Smooth muscle cell (in vitro differentiated cells): ENCODE data around the gene ZNF787. TPM values are rescaled to one million over a fixed set of nuclear protein-coding genes. Genes with fewer than 3 reads are reported as not detected.

Experiments used
- DNase-seq: peaks from one replicate; lab custom pipeline; 2025; ENCODE audit not compliant: unreplicated experiment; lab: John Stamatoyannopoulos, UW
- H2AFZ ChIP-seq: fragments of 200-600 bp; sonication (generic); 2 replicates; pipeline ENCODE4 v1.6.0; 2016; ENCODE audit warnings: antibody characterized with exemption, low read depth, mild to moderate bottlenecking
- H3F3A ChIP-seq: fragments of 200-600 bp; sonication (generic); 2 replicates; pipeline ENCODE4 v1.6.0; 2017; ENCODE audit warnings: antibody characterized with exemption, low read depth
- H3K27ac ChIP-seq: fragments of 200-600 bp; sonication (generic); 2 replicates; pipeline ENCODE4 v1.5.1; 2016; ENCODE audit warnings: low read depth, mild to moderate bottlenecking
- H3K27me3 ChIP-seq: fragments of 200-600 bp; sonication (generic); 2 replicates; pipeline ENCODE4 v1.6.1; 2016; ENCODE audit warnings: low read depth, mild to moderate bottlenecking
- H3K36me3 ChIP-seq: fragments of 200-600 bp; sonication (generic); 2 replicates; pipeline ENCODE4 v1.5.1; 2016; ENCODE audit warnings: low read depth
- H3K4me1 ChIP-seq: fragments of 200-600 bp; sonication (generic); 2 replicates; pipeline ENCODE4 v1.5.1; 2016; ENCODE audit warnings: low read depth
- H3K4me2 ChIP-seq: fragments of 200-600 bp; sonication (generic); 2 replicates; pipeline ENCODE4 v1.6.0; 2016; ENCODE audit warnings: mild to moderate bottlenecking
- H3K4me3 ChIP-seq: fragments of 200-600 bp; sonication (generic); 2 replicates; pipeline ENCODE4 v1.5.1; 2016; ENCODE audit warnings: mild to moderate bottlenecking
- H3K79me2 ChIP-seq: fragments of 200-600 bp; sonication (generic); 2 replicates; pipeline ENCODE4 v1.6.0; 2016; ENCODE audit warnings: low read depth, mild to moderate bottlenecking
- H3K9ac ChIP-seq: fragments of 200-600 bp; sonication (generic); 2 replicates; pipeline ENCODE4 v1.6.0; 2016; ENCODE audit warnings: low read depth
- H3K9me3 ChIP-seq: fragments of 200-600 bp; sonication (generic); replicated peaks from 2 replicates; pipeline ENCODE4 v1.5.1; 2016; ENCODE audit warnings: low read depth
- H4K20me1 ChIP-seq: fragments of 200-600 bp; sonication (generic); 2 replicates; pipeline ENCODE4 v1.6.0; 2016; ENCODE audit warnings: low read depth
- WGBS: methylation state at CpG from one replicate; pipeline ENCODE4 v1.1.7; 2016; ENCODE audit warnings: low lambda C conversion rate; 5-methylcytosine and 5-hydroxymethylcytosine counted together
- polyA plus RNA-seq: library from polyadenylated mRNA; unstranded; fragments of >200 nt; fragmentation: Nextera tagmentation; extraction: Ambion mirVana; gene quantifications from 2 replicates; pipeline ENCODE4 v1.2.1, GENCODE V29; 2016
- total RNA-seq: library from RNA; depleted of rRNA; stranded (reverse); fragments of >200 nt; gene quantifications from 2 replicates; pipeline ENCODE4 v1.2.3, GENCODE V29; 2014
- TF ChIP-seq, protein P1 (sequence below): fragments of 200-600 bp; sonication (generic); IDR thresholded peaks from 2 replicates; pipeline ENCODE4 v1.5.1; 2017; ENCODE audit warnings: borderline replicate concordance, mild to moderate bottlenecking, antibody characterized with exemption; ENCODE audit not compliant: insufficient read depth, poor library complexity, severe bottlenecking

The ZNF787 gene
- total and polyA plus RNA-seq, 2 experiments from 2014 or later = 10.0 to 20.3 TPM

- peak; percentile 7 for DNase-seq
- Histone ChIP-seq H3F3A (no peaks in the 10 kb centered on the region), H3K79me2 (peaks cover 97% of the 10 kb centered on the region), H2AFZ (no peak overlapping the region), H3K27ac (peak overlapping the region; percentile 13), H3K4me1 (peaks cover 21% of the 10 kb centered on the region), H3K36me3 (no peaks in the 10 kb centered on the region), H3K4me3 (no peak overlapping the region), H3K27me3 (no peaks in the 10 kb centered on the region), H3K9ac (no peak overlapping the region), H4K20me1 (peaks cover 100% of the 10 kb centered on the region), H3K4me2 (peak overlapping the region; percentile 33), H3K9me3 (no peaks in the 10 kb centered on the region)
- TF ChIP-seq, protein P1, sequence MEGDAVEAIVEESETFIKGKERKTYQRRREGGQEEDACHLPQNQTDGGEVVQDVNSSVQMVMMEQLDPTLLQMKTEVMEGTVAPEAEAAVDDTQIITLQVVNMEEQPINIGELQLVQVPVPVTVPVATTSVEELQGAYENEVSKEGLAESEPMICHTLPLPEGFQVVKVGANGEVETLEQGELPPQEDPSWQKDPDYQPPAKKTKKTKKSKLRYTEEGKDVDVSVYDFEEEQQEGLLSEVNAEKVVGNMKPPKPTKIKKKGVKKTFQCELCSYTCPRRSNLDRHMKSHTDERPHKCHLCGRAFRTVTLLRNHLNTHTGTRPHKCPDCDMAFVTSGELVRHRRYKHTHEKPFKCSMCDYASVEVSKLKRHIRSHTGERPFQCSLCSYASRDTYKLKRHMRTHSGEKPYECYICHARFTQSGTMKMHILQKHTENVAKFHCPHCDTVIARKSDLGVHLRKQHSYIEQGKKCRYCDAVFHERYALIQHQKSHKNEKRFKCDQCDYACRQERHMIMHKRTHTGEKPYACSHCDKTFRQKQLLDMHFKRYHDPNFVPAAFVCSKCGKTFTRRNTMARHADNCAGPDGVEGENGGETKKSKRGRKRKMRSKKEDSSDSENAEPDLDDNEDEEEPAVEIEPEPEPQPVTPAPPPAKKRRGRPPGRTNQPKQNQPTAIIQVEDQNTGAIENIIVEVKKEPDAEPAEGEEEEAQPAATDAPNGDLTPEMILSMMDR = no peak
- WGBS = 55% methylated on average over 12 of the region's 12 CpGs
Measured at GRCh38 chr19:56110515-56111448, 10.3 kb downstream of the ZNF787 start.

GRCh38 chr19:56109226-56109625 lies 11.9 kb downstream of the ZNF787 start:
- H3K79me2 ChIP-seq = peaks cover 95% of the 10 kb centered on the region
- no peaks in the 10 kb centered on the region for H3F3A ChIP-seq
- TF ChIP-seq, protein P1 = no peak
- H3K36me3 ChIP-seq = no peaks in the 10 kb centered on the region
- H4K20me1 ChIP-seq = peaks cover 100% of the 10 kb centered on the region
- H2AFZ ChIP-seq = no peak overlapping the region
- no peaks in the 10 kb centered on the region for H3K9me3 ChIP-seq
- peaks cover 21% of the 10 kb centered on the region for H3K4me1 ChIP-seq
- peak overlapping the region; percentile 62 for H3K4me2 ChIP-seq
- no peak overlapping the region for H3K9ac ChIP-seq
- no peak for DNase-seq
- no peak overlapping the region for H3K4me3 ChIP-seq
- no peaks in the 10 kb centered on the region for H3K27me3 ChIP-seq
- no peak overlapping the region for H3K27ac ChIP-seq
- WGBS = 72% methylated on average over 13 of the region's 13 CpGs

GRCh38 chr19:56108447-56109195 lies 12.5 kb downstream of the ZNF787 start:
- Histone ChIP-seq H4K20me1 (peaks cover 94% of the 10 kb centered on the region), H3K36me3 (no peaks in the 10 kb centered on the region), H2AFZ (no peak overlapping the region), H3F3A (no peaks in the 10 kb centered on the region), H3K9ac (no peak overlapping the region), H3K4me1 (peaks cover 21% of the 10 kb centered on the region), H3K4me3 (no peak overlapping the region), H3K27me3 (no peaks in the 10 kb centered on the region), H3K9me3 (no peaks in the 10 kb centered on the region), H3K27ac (no peak overlapping the region), H3K79me2 (peaks cover 89% of the 10 kb centered on the region), H3K4me2 (peak overlapping the region; percentile 62)
- TF ChIP-seq, protein P1 = no peak
- no peak for DNase-seq
- WGBS = 64% methylated on average over 24 of the region's 24 CpGs
